Activated naive CD4-positive, alpha-beta T cell treated with Interleukin-2 at 50 U/mL for 16 hours (primary cell): ENCODE measurements around the gene DENND1C.
"Not testable (repeated sequence)": the region's sequence is repeated elsewhere in the genome, so short reads cannot be mapped to it uniquely, and the experiment has no call there.

Experiments used
- DNase-seq: peaks from one replicate; pipeline ENCODE4 v3.0.0-alpha.2; 2020

The DENND1C gene

GRCh38 chr19:6451583-6452222, 29.9 kb downstream of the DENND1C start:
- DNase-seq: no peak

GRCh38 chr19:6450166-6450565, 31.4 kb downstream of the DENND1C start:
- no peak for DNase-seq

GRCh38 chr19:6448045-6448444, 33.5 kb downstream of the DENND1C start:
- no peak for DNase-seq

- no peak for DNase-seq
These were observed 35.1 kb downstream of the DENND1C start for GRCh38 chr19:6446452-6446851.

GRCh38 chr19:6443986-6444385, 37.6 kb downstream of the DENND1C start:
- DNase-seq: no peak

GRCh38 chr19:6442087-6442688, 39.4 kb downstream of the DENND1C start:
- no peak for DNase-seq

- DNase-seq: no peak
These were observed 40.7 kb downstream of the DENND1C start for GRCh38 chr19:6440905-6441304.

- DNase-seq: no peak
These were observed 41.8 kb downstream of the DENND1C start for GRCh38 chr19:6439743-6440142.

- no peak for DNase-seq
These were observed 47.9 kb downstream of the DENND1C start, which contains the start of gene SLC25A41 for GRCh38 chr19:6433663-6434062. SLC25A41 (minus strand) TSS chr19:6433763; CDS start chr19:6433693, 70 bp downstream.

- no peak for DNase-seq
These were observed 48.4 kb downstream of the DENND1C start for GRCh38 chr19:6433165-6433564.

GRCh38 chr19:6431891-6432290, 49.7 kb downstream of the DENND1C start:
- DNase-seq: no peak

- DNase-seq: no peak
These were observed 52.0 kb downstream of the DENND1C start for GRCh38 chr19:6429419-6430221.

GRCh38 chr19:6428692-6429418, 52.7 kb downstream of the DENND1C start:
- not testable (repeated sequence) for DNase-seq

GRCh38 chr19:6427131-6427530, 54.5 kb downstream of the DENND1C start:
- no peak for DNase-seq

GRCh38 chr19:6425732-6426620, 55.6 kb downstream of the DENND1C start:
- DNase-seq: no peak

GRCh38 chr19:6424939-6425731, 56.5 kb downstream of the DENND1C start:
- peak; percentile 99 for DNase-seq

GRCh38 chr19:6424195-6424938, 57.2 kb downstream of the DENND1C start, which contains the start of gene KHSRP:
KHSRP (minus strand) TSS chr19:6424811; CDS start chr19:6424701, 110 bp downstream.
- DNase-seq: peak; percentile 39

GRCh38 chr19:6423499-6424194, 57.9 kb downstream of the DENND1C start:
- DNase-seq: peak; percentile 49
